Peyer's patch (tissue), 4 donors: ENCODE measurements around the gene ACP4. TPM values are rescaled to one million over a fixed set of nuclear protein-coding genes. Genes with fewer than 3 reads are reported as not detected.
"Not testable (repeated sequence)": the region's sequence is repeated elsewhere in the genome, so short reads cannot be mapped to it uniquely, and the experiment has no call there.

Source experiments
- DNase-seq, 3 donors: peaks; one replicate each; pipeline ENCODE4 v3.0.0-alpha.2; 2017 to 2019
- H3K27ac ChIP-seq, 4 donors: fragments of 200-600 bp; sonication (generic); one replicate each; pipeline ENCODE4 v1.5.1; 2016 to 2019
- H3K27me3 ChIP-seq, 2 donors: fragments of 200-600 bp; sonication (generic); one replicate each; pipeline ENCODE4 v1.5.1; 2019
- H3K36me3 ChIP-seq, 3 donors: fragments of 200-600 bp; sonication (generic); one replicate each; pipeline ENCODE4 v1.5.1; 2016 to 2019
- H3K4me1 ChIP-seq, 4 donors: fragments of 200-600 bp; sonication (generic); one replicate each; pipeline ENCODE4 v1.5.1; 2016 to 2019
- H3K4me3 ChIP-seq, 4 donors: fragments of 200-600 bp; sonication (generic); 1 replicate in 3 of 4; 2 replicates in 1 of 4; pipeline ENCODE4 v1.5.1; 2016 to 2019; ENCODE audit warnings: mild to moderate bottlenecking in 1 of 4
- H3K9me3 ChIP-seq, 4 donors: fragments of 200-600 bp; sonication (generic); one replicate each; pipeline ENCODE4 v1.5.1; 2016 to 2019; ENCODE audit warnings: mild to moderate bottlenecking in 1 of 4
- CTCF ChIP-seq, 6 experiments: fragments of 450-650 bp in 4 of 6; fragments of 200-600 bp in 2 of 6; sonication (generic) in 1 of 6; IDR thresholded peaks; one replicate each; pipeline ENCODE4 v1.5.1; 2017 to 2019; ENCODE audit warnings: antibody characterized with exemption in 6 of 6, mild to moderate bottlenecking in 3 of 6, moderate library complexity in 1 of 6
- POLR2A ChIP-seq, 2 donors: fragments of 450-650 bp; IDR thresholded peaks; one replicate each; pipeline ENCODE4 v1.5.1; 2017; ENCODE audit warnings: antibody characterized with exemption in 2 of 2, mild to moderate bottlenecking in 2 of 2, moderate library complexity in 2 of 2
- total RNA-seq, 4 donors: library from RNA; depleted of rRNA; stranded (reverse); fragments of >200 nt; gene quantifications; one replicate each; pipeline ENCODE4 v1.1.0, GENCODE V29; 2016

ACP4 gene
- total RNA-seq, 4 donors from 2014 or later, result not detected

GRCh38 chr19:50777261-50777660, 13.0 kb upstream of the ACP4 start:
- no peaks in the 10 kb centered on the region for H3K36me3 ChIP-seq
- H3K9me3 ChIP-seq, result peaks cover 0 to 6% (median 0%) of the 10 kb centered on the region in 4 donors
- H3K27me3 ChIP-seq, result peaks cover 0 to 14% of the 10 kb centered on the region in 2 donors
- H3K4me3 ChIP-seq, result no peak overlapping the region
- DNase-seq, result no peak
- TF ChIP-seq CTCF (IDR thresholded peaks at IDR 0.05) (no peak), POLR2A (IDR thresholded peaks at IDR 0.05) (no peak)
- H3K27ac ChIP-seq, result no peak overlapping the region
- no peaks in the 10 kb centered on the region for H3K4me1 ChIP-seq

- TF ChIP-seq POLR2A (IDR thresholded peaks at IDR 0.05), result no peak
- TF ChIP-seq CTCF (IDR thresholded peaks at IDR 0.05), result no peak
- no peaks in the 10 kb centered on the region for H3K4me1 ChIP-seq
- H3K4me3 ChIP-seq, result no peak overlapping the region
- no peak for DNase-seq
- H3K27me3 ChIP-seq, result peaks cover 0 to 14% of the 10 kb centered on the region in 2 donors
- H3K36me3 ChIP-seq, result no peaks in the 10 kb centered on the region
- peaks cover 0 to 6% (median 0%) of the 10 kb centered on the region in 4 donors for H3K9me3 ChIP-seq
- H3K27ac ChIP-seq, result no peak overlapping the region
Measured at GRCh38 chr19:50777830-50778303, 12.3 kb upstream of the ACP4 start.

DNA sequence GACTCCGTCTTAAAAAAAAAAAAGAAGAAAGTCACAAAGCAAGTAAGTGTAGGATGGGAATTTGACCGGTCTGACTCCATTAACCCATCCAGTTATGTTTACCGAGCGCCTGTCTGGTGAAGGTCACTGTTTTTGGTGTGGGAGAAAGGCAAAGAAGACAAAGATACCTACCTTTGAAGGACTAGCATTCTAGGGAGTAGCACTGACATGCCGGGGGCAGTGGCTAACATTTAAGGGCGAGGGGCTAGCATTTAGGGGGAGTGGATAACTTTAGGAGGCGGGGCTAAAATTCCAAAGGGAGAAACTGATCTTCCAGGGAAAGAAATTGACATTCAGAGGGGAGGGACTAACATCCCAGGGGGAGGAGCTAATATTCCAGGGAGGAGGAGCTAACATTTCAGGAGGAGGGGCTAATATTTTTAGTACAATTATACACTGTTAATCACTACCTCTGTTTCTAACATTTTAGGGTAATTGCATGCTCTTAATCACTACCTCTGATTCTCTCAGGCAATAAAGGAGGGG, 11.2 kb upstream of the ACP4 start:
- no peak overlapping the region for H3K27ac ChIP-seq
- DNase-seq, result no peak
- H3K4me1 ChIP-seq, result no peaks in the 10 kb centered on the region
- TF ChIP-seq POLR2A (IDR thresholded peaks at IDR 0.05) (no peak), CTCF (IDR thresholded peaks at IDR 0.05) (no peak)
- H3K4me3 ChIP-seq, result no peak overlapping the region
- peaks cover 0 to 14% of the 10 kb centered on the region in 2 donors for H3K27me3 ChIP-seq
- peaks cover 0 to 6% (median 0%) of the 10 kb centered on the region in 4 donors for H3K9me3 ChIP-seq
- H3K36me3 ChIP-seq, result no peaks in the 10 kb centered on the region

- TF ChIP-seq CTCF (IDR thresholded peaks at IDR 0.05) (no peak), POLR2A (IDR thresholded peaks at IDR 0.05) (no peak)
- DNase-seq, result no peak
- Histone ChIP-seq H3K27ac (no peak overlapping the region), H3K9me3 (peaks cover 0 to 6% (median 0%) of the 10 kb centered on the region in 4 donors), H3K4me1 (no peaks in the 10 kb centered on the region), H3K27me3 (peaks cover 0 to 14% of the 10 kb centered on the region in 2 donors), H3K36me3 (no peaks in the 10 kb centered on the region), H3K4me3 (no peak overlapping the region)
Measured at GRCh38 chr19:50779504-50780457, 10.4 kb upstream of the ACP4 start.

GRCh38 chr19:50780753-50781435, 9.3 kb upstream of the ACP4 start:
- TF ChIP-seq CTCF (IDR thresholded peaks at IDR 0.05) (no peak), POLR2A (IDR thresholded peaks at IDR 0.05) (no peak)
- peaks cover 0 to 14% of the 10 kb centered on the region in 2 donors for H3K27me3 ChIP-seq

GRCh38 chr19:50783848-50784152, 6.4 kb upstream of the ACP4 start:
- H3K27me3 ChIP-seq, H3K9me3 ChIP-seq, H3K4me1 ChIP-seq, DNase-seq, H3K27ac ChIP-seq, H3K36me3 ChIP-seq, H3K4me3 ChIP-seq: not testable (repeated sequence)

More at GRCh38 chr19:50780753-50781435, 9.3 kb upstream of the ACP4 start:
- no peak for DNase-seq
- peaks cover 0 to 6% (median 0%) of the 10 kb centered on the region in 4 donors for H3K9me3 ChIP-seq
- no peak overlapping the region for H3K4me3 ChIP-seq
- H3K36me3 ChIP-seq, result no peaks in the 10 kb centered on the region
- H3K4me1 ChIP-seq, result no peaks in the 10 kb centered on the region
- H3K27ac ChIP-seq, result no peak overlapping the region
